Caco-2 (cell line): ENCODE results near the gene ACTN4. TPM values are rescaled to one million over a fixed set of nuclear protein-coding genes. Genes with fewer than 3 reads are reported as not detected.

Experiments used
- BruUV-seq: library from RNA; stranded (reverse); fragments of 400-500 nt; replicated peaks from 2 replicates; lab custom pipeline; 2021; lab: Mats Ljungman, UMichigan
- CTCF ChIA-PET: fragments of 300-600 bp; sonication (Branson Sonifier 250); formaldehyde crosslinking; loops from one replicate; lab custom pipeline; 2022; ENCODE audit warnings: antibody characterized with exemption; lab: Charles Lee
- POLR2A ChIA-PET: fragments of 300-600 bp; sonication (Branson Sonifier 250); formaldehyde crosslinking; loops from one replicate; lab custom pipeline; 2022; ENCODE audit warnings: antibody characterized with exemption; lab: Charles Lee
- DNase-seq, 2 experiments: peaks; one replicate each; pipeline versions ENCODE4 v3.0.0 to v3.0.0-alpha.2; 2020 to 2022
- H3K27me3 ChIP-seq: replicated peaks from 2 replicates; pipeline ENCODE4 v1.6.0; 2011; ENCODE audit warnings: low read length; ENCODE audit not compliant: control insufficient read depth, insufficient read depth
- H3K36me3 ChIP-seq: 2 replicates; pipeline ENCODE4 v1.5.1; 2011; ENCODE audit warnings: low read length; ENCODE audit not compliant: control insufficient read depth, insufficient read depth
- H3K4me1 ChIP-seq: fragments of 250-450 bp; sonication (Bioruptor Pico); 2 replicates; pipeline ENCODE4 v1.5.1; 2020; ENCODE audit warnings: mild to moderate bottlenecking
- H3K4me3 ChIP-seq: 2 replicates; pipeline ENCODE4 v1.5.1; 2011; ENCODE audit warnings: low read depth, mild to moderate bottlenecking, control low read depth, low read length
- H3K9me3 ChIP-seq: fragments of 250-450 bp; sonication (Bioruptor Pico); 2 replicates; pipeline ENCODE4 v1.5.1; 2020; ENCODE audit warnings: mild to moderate bottlenecking, moderate library complexity
- H3K27ac Mint-ChIP-seq: one replicate; pipeline ENCODE4 v1.8.0; 2022; ENCODE audit warnings: mixed read lengths; ENCODE audit not compliant: unreplicated experiment
- H3K27me3 Mint-ChIP-seq: one replicate; pipeline ENCODE4 v1.8.0; 2022; ENCODE audit warnings: mixed read lengths; ENCODE audit not compliant: insufficient read depth, unreplicated experiment
- H3K36me3 Mint-ChIP-seq: one replicate; pipeline ENCODE4 v1.8.0; 2022; ENCODE audit warnings: mild to moderate bottlenecking, mixed read lengths; ENCODE audit not compliant: insufficient read depth, unreplicated experiment
- H3K4me1 Mint-ChIP-seq: one replicate; pipeline ENCODE4 v1.8.0; 2022; ENCODE audit warnings: low read depth, mixed read lengths; ENCODE audit not compliant: unreplicated experiment
- H3K4me3 Mint-ChIP-seq: one replicate; pipeline ENCODE4 v1.8.0; 2022; ENCODE audit warnings: mild to moderate bottlenecking, moderate library complexity, mixed read lengths; ENCODE audit not compliant: unreplicated experiment
- H3K9me3 Mint-ChIP-seq: one replicate; pipeline ENCODE4 v1.8.0; 2022; ENCODE audit warnings: mixed read lengths; ENCODE audit not compliant: unreplicated experiment
- intact Hi-C: fragments of 100-400 bp; cut with micrococcal nuclease; formaldehyde crosslinking; loops from one replicate; pipeline ENCODE4 v1.10.0; 2022; ENCODE audit not compliant: unreplicated experiment
- total RNA-seq: library from RNA; stranded (reverse); gene quantifications from 2 replicates; pipeline ENCODE4 v1.2.3, GENCODE V29; 2022
- TF ChIP-seq, protein P1 (sequence below), 2 experiments: fragments of 200-600 bp in 1 of 2; IDR thresholded peaks; 1 replicate in 1 of 2; 2 replicates in 1 of 2; pipeline versions ENCODE4 v1.5.1 to v1.8.0; 2011 to 2022; ENCODE audit warnings: antibody characterized with exemption in 1 of 2, control low read depth in 1 of 2, inconsistent platforms in 1 of 2, low read depth in 1 of 2, low read length in 1 of 2, mild to moderate bottlenecking in 1 of 2, moderate library complexity in 1 of 2; ENCODE audit not compliant: insufficient read depth in 1 of 2, severe bottlenecking in 1 of 2, unreplicated experiment in 1 of 2

The ACTN4 gene
- total RNA-seq, 1 experiment from 2014 or later: 605 TPM

DNA sequence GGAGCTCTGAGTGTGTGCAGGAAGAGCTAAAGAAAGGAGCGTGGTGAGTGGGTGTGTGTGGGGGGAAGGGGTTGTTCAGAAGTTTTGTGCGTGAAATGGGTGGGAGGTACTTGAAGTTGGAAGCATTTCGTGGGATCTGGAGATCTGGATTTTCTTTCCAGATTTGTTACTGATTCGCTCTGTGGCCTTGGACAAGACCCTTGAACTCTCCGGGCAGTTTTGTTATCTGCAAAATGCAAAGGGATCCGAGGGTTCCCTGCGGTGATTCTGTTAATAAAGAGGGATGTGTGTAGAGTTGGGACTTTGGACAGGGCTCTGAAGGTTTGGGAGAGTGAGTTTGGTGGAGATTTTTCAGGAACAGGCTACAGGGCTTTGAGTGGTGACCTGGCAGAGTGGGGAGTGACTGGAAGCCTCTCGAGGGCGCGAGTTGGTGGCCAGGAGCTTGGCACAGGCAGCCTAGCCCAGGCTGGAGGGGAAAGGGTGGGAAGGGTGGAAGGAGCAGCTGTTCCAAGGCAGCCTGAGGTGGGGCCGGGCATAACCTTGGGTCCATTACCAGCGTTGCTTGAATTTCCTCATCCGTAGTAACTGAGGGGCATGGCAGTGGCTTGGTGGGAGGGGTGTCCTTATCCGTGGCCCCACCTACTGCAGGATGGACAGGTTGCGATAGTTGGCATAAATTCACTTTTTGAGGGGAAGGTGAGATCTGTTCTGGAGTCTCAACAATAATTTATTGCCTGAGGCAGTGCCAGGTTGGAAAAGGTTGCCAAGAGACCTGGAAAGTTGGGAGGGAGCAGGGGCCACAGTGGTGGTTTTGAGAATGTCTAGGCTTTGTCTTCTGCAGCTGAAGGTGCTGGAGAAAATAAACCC is 2.1 kb downstream of the ACTN4 start:
- Histone ChIP-seq H3K4me3 (peak overlapping the region; percentile 100), H3K9me3 (no peaks in the 10 kb centered on the region), H3K27me3 (no peaks in the 10 kb centered on the region), H3K36me3 (0 out of 2 replicates have a peak, but pooled peaks cover 1% of the 10 kb centered on the region), H3K4me1 (peaks cover 51% of the 10 kb centered on the region)
- intact Hi-C loops: no loop called here
- ChIA-PET POLR2A (interaction anchor here (0.5 to 3.0 kb wide), 6 partner anchors 9 to 52 kb away, joined by 3 to 35 read pairs (median 16); no protein-coding TSS in a partner anchor), CTCF (interaction anchor here (1.5 kb wide), 1 partner anchor 13 kb away, joined by 3 read pairs; no protein-coding TSS in a partner anchor)
- peak overlapping the region; percentile 88 for H3K27ac Mint-ChIP-seq
- H3K27me3 Mint-ChIP-seq: no peaks in the 10 kb centered on the region
- DNase-seq: no peak
- no peaks in the 10 kb centered on the region for H3K9me3 Mint-ChIP-seq
- TF ChIP-seq, protein P1, sequence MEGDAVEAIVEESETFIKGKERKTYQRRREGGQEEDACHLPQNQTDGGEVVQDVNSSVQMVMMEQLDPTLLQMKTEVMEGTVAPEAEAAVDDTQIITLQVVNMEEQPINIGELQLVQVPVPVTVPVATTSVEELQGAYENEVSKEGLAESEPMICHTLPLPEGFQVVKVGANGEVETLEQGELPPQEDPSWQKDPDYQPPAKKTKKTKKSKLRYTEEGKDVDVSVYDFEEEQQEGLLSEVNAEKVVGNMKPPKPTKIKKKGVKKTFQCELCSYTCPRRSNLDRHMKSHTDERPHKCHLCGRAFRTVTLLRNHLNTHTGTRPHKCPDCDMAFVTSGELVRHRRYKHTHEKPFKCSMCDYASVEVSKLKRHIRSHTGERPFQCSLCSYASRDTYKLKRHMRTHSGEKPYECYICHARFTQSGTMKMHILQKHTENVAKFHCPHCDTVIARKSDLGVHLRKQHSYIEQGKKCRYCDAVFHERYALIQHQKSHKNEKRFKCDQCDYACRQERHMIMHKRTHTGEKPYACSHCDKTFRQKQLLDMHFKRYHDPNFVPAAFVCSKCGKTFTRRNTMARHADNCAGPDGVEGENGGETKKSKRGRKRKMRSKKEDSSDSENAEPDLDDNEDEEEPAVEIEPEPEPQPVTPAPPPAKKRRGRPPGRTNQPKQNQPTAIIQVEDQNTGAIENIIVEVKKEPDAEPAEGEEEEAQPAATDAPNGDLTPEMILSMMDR (IDR thresholded peaks at IDR 0.05; ENCODE audit: insufficient read depth in 1 of 2, low read depth in 1 of 2, low read length in 1 of 2, severe bottlenecking in 1 of 2, unreplicated experiment in 1 of 2): no peak
- TSS peak; percentile 47 for BruUV-seq
- peaks cover 30% of the 10 kb centered on the region for H3K4me1 Mint-ChIP-seq
- peaks cover 45% of the 10 kb centered on the region for H3K36me3 Mint-ChIP-seq
- peak overlapping the region; percentile 90 for H3K4me3 Mint-ChIP-seq

DNA sequence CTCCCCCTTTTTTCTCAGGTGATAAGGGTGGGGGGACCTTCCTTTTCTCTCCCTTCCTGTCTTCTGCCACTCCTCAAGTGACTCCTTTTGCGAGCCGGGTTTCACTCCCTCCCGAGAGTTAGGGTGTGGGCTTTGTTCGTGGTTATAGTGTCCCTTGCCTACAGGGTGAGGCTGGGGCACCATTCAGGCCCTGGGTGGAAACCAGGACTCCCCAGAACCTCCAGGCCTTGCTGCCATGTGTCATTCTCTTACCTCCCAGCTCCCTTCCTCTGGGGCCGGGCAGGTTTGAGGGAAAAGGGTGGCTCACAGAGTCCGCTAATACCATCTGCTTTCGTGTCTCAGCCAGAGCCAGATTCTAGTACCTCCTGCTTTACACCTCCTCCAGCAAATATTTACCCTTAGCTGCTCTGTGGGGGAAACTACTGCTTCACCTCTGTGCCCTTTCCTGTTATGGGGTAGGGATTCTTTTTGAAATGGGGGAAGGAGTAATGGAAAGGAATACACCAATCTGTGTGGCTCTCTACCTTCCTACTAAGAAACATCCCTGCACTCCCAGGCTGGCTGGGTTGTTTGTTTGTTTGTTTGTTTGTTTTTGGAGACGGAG is 2.8 kb downstream of the ACTN4 start:
- Mint-ChIP-seq H3K4me1 (peaks cover 37% of the 10 kb centered on the region), H3K9me3 (no peaks in the 10 kb centered on the region), H3K4me3 (peak overlapping the region; percentile 90), H3K27ac (peak overlapping the region; percentile 88), H3K27me3 (no peaks in the 10 kb centered on the region), H3K36me3 (peaks cover 52% of the 10 kb centered on the region)
- no peak for DNase-seq
- Histone ChIP-seq H3K4me3 (peak overlapping the region; percentile 100), H3K4me1 (peaks cover 58% of the 10 kb centered on the region), H3K27me3 (no peaks in the 10 kb centered on the region), H3K9me3 (no peaks in the 10 kb centered on the region), H3K36me3 (0 out of 2 replicates have a peak, but pooled peaks cover 1% of the 10 kb centered on the region)
- intact Hi-C loops: no loop called here
- TSS peak; percentile 8 for BruUV-seq
- ChIA-PET POLR2A (interaction anchor here (0.8 kb wide), 1 partner anchor 14 kb away, joined by 3 read pairs; no protein-coding TSS in a partner anchor), CTCF (no interaction called here)
- TF ChIP-seq, protein P1 (IDR thresholded peaks at IDR 0.05; ENCODE audit: insufficient read depth in 1 of 2, low read depth in 1 of 2, low read length in 1 of 2, severe bottlenecking in 1 of 2, unreplicated experiment in 1 of 2): no peak

DNA sequence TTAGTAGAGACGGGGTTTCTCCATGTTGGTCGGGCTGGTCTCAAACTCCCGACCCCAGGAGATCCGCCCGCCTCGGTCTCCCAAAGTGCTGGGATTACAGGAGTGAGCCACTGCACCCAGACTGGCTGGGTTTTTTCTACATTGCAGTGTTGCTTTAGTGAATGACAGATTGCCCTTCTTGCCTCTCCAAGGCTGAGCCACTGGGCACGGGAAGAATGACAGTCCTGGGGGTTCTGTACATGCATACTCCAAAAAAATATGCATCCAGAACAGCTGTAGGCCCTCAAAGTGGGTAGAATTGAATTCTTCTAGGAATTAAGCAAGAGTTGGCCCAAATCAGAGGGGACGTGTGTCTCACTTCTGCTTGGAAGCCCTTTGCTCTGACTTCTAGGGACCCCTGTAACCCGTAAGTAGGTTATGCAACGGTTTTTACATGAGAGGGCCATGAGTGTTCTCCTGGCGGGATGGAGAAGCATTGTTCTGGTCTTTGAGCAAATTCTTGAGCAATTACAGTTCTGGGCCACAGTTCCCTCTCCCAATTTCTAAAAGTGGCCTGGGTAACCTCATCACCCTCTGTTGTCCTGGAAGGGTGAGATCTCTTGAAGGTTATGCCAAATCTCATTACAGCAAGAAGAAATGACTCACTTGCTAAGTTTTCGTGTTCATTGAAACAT is 3.6 kb downstream of the ACTN4 start:
- Histone ChIP-seq H3K4me1 (peaks cover 66% of the 10 kb centered on the region), H3K4me3 (no peak overlapping the region), H3K27me3 (no peaks in the 10 kb centered on the region), H3K36me3 (0 out of 2 replicates have a peak, but pooled peaks cover 1% of the 10 kb centered on the region), H3K9me3 (no peaks in the 10 kb centered on the region)
- TF ChIP-seq, protein P1 (IDR thresholded peaks at IDR 0.05; ENCODE audit: insufficient read depth in 1 of 2, low read depth in 1 of 2, low read length in 1 of 2, severe bottlenecking in 1 of 2, unreplicated experiment in 1 of 2): no peak
- no peaks in the 10 kb centered on the region for H3K27me3 Mint-ChIP-seq
- intact Hi-C loops: no loop called here
- ChIA-PET CTCF (interaction anchor here (0.6 kb wide), 1 partner anchor 278 kb away, joined by 10 read pairs; no protein-coding TSS in a partner anchor), POLR2A (no interaction called here)
- H3K4me3 Mint-ChIP-seq: peak overlapping the region; percentile 90
- peak overlapping the region; percentile 84 for H3K27ac Mint-ChIP-seq
- no peaks in the 10 kb centered on the region for H3K9me3 Mint-ChIP-seq
- no TSS peak for BruUV-seq
- peaks cover 60% of the 10 kb centered on the region for H3K36me3 Mint-ChIP-seq
- peaks cover 45% of the 10 kb centered on the region for H3K4me1 Mint-ChIP-seq
- no peak for DNase-seq
